ENCODE results near the gene KCTD3. TPM values are rescaled to one million over a fixed set of nuclear protein-coding genes. Genes with fewer than 3 reads are reported as not detected.

The KCTD3 gene
- total RNA-seq, 4 donors from 2014 or later, result 61.0 to 80.5 (median 65.2) TPM

- Histone ChIP-seq H3K4me1 (no peaks in the 10 kb centered on the region), H3K27ac (replicated peaks in 1 of 4) (no peak overlapping the region), H3K27me3 (no peaks in the 10 kb centered on the region), H3K36me3 (no peaks in the 10 kb centered on the region), H3K9me3 (no peaks in the 10 kb centered on the region), H3K4me3 (no peak overlapping the region)
- intact Hi-C loops (cut with DNase I), result no loop called here
- TF ChIP-seq CTCF (IDR thresholded peaks at IDR 0.05) (no peak), POLR2AphosphoS5 (IDR thresholded peaks at IDR 0.05) (no peak), POLR2A (IDR thresholded peaks at IDR 0.05; ENCODE audit: low read depth) (no peak), EP300 (IDR thresholded peaks at IDR 0.05) (no peak)
- 71% methylated on average over 8 of the region's 8 CpGs for WGBS
- DNase-seq (ENCODE audit: extremely low spot score), result no peak
Observed at GRCh38 chr1:215523128-215523861, 43.8 kb upstream of the KCTD3 start.

DNA sequence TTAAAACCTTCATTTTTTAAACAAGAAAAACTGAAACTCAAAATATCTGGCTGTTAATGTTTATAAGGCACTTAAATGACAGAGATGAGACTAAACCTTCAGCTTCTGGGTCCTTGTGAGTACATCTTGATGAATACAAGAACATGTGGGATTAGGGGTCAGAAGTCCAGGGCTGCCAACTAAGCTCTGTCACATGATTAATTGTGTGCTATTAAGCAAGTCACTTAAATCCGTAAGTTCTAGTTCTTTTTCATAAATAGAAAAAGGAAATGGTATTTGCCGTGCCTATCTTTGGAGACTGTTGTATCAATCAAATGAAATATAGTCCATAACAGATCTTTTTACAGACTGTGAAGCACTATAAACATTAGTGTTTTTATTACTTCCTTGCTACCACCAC lies 43.2 kb upstream of the KCTD3 start:
- no peak for DNase-seq (ENCODE audit: extremely low spot score)
- no peaks in the 10 kb centered on the region for H3K4me1 ChIP-seq
- whole genome bisulfite sequencing, result 19% methylated on average over 2 of the region's 2 CpGs
- no peak overlapping the region for H3K27ac ChIP-seq (replicated peaks in 1 of 4)
- intact Hi-C loops (cut with DNase I), result no loop called here
- H3K4me3 ChIP-seq, result no peak overlapping the region
- no peaks in the 10 kb centered on the region for H3K27me3 ChIP-seq
- H3K9me3 ChIP-seq, result no peaks in the 10 kb centered on the region
- H3K36me3 ChIP-seq, result no peaks in the 10 kb centered on the region
- TF ChIP-seq POLR2AphosphoS5 (IDR thresholded peaks at IDR 0.05) (no peak), CTCF (IDR thresholded peaks at IDR 0.05) (no peak), POLR2A (IDR thresholded peaks at IDR 0.05; ENCODE audit: low read depth) (no peak), EP300 (IDR thresholded peaks at IDR 0.05) (no peak)

- no peak overlapping the region for H3K27ac ChIP-seq (replicated peaks in 1 of 4)
- intact Hi-C loops (cut with DNase I), result loop anchor here (5.0 kb wide), 1 partner anchor 894 kb away; no protein-coding TSS in a partner anchor
- TF ChIP-seq CTCF (IDR thresholded peaks at IDR 0.05), result peak; percentile 60 to 72 (median 72)
- TF ChIP-seq POLR2AphosphoS5 (IDR thresholded peaks at IDR 0.05), result no peak
- DNase-seq (ENCODE audit: extremely low spot score), result no peak
- H3K36me3 ChIP-seq, result no peaks in the 10 kb centered on the region
- H3K4me3 ChIP-seq, result no peak overlapping the region
- WGBS, result 34% methylated on average over 7 of the region's 7 CpGs
- no peaks in the 10 kb centered on the region for H3K4me1 ChIP-seq
- H3K9me3 ChIP-seq, result no peaks in the 10 kb centered on the region
- peaks cover 0 to 6% (median 0%) of the 10 kb centered on the region in 4 donors for H3K27me3 ChIP-seq
Observed at GRCh38 chr1:215526147-215526845, 40.8 kb upstream of the KCTD3 start.

DNA sequence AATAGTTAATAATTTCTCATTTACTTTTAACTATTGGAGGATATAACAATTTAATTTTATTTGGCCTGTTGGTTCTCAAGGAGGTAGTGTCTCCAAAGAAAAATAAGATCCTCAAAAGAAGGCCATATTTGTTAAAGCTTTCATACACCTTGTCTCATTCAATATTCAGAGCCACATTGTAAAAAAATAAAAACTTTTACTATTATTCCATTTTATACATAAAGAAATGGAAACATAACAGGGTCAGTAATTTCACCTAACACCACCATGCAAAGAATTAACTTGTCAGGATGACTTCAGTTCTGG lies 40.3 kb upstream of the KCTD3 start:
- Histone ChIP-seq H3K4me3 (no peak overlapping the region), H3K36me3 (no peaks in the 10 kb centered on the region), H3K27me3 (peaks cover 0 to 6% (median 0%) of the 10 kb centered on the region in 4 donors), H3K27ac (replicated peaks in 1 of 4) (no peak overlapping the region), H3K9me3 (no peaks in the 10 kb centered on the region), H3K4me1 (no peaks in the 10 kb centered on the region)
- TF ChIP-seq POLR2AphosphoS5 (IDR thresholded peaks at IDR 0.05) (no peak), EP300 (IDR thresholded peaks at IDR 0.05) (no peak), CTCF (IDR thresholded peaks at IDR 0.05) (no peak), POLR2A (IDR thresholded peaks at IDR 0.05; ENCODE audit: low read depth) (no peak)
- no peak for DNase-seq (ENCODE audit: extremely low spot score)
- intact Hi-C loops (cut with DNase I), result loop anchor here (5.0 kb wide), 1 partner anchor 894 kb away; no protein-coding TSS in a partner anchor

Data from esophagus muscularis mucosa (tissue), 4 donors.